HUES64 (cell line): ENCODE data around the gene SLC17A4.
"Not testable (repeated sequence)": the region's sequence is repeated elsewhere in the genome, so short reads cannot be mapped to it uniquely, and the experiment has no call there.

ENCODE experiments used
- H3K27ac ChIP-seq: 2 replicates; pipeline ENCODE4 v1.7.0; 2013; ENCODE audit warnings: low read depth, low read length, inconsistent platforms
- H3K27me3 ChIP-seq: 2 replicates; pipeline ENCODE4 v1.6.1; 2013; ENCODE audit warnings: mild to moderate bottlenecking, low read length; ENCODE audit not compliant: insufficient read depth
- H3K36me3 ChIP-seq: 2 replicates; pipeline ENCODE4 v1.6.1; 2013; ENCODE audit warnings: mild to moderate bottlenecking, low read length; ENCODE audit not compliant: insufficient read depth
- H3K4me1 ChIP-seq: 2 replicates; pipeline ENCODE4 v1.6.1; 2013; ENCODE audit warnings: mild to moderate bottlenecking, low read length, moderate library complexity; ENCODE audit not compliant: insufficient read depth
- H3K4me3 ChIP-seq: 2 replicates; pipeline ENCODE4 v1.5.1; 2013; ENCODE audit warnings: mild to moderate bottlenecking, low read length, moderate library complexity
- H3K9ac ChIP-seq: 2 replicates; pipeline ENCODE4 v1.6.1; 2013; ENCODE audit warnings: mild to moderate bottlenecking, low read depth, low read length
- H3K9me3 ChIP-seq: 2 replicates; pipeline ENCODE4 v1.6.1; 2013; ENCODE audit warnings: low read depth, low read length; ENCODE audit not compliant: insufficient read depth
- WGBS: fragments of 150-250, 120-280 bp; methylation state at CpG from one replicate; pipeline ENCODE4 v1.1.7; 2013; ENCODE audit warnings: missing lambda C conversion rate; 5-methylcytosine and 5-hydroxymethylcytosine counted together

Gene SLC17A4

GRCh38 chr6:25730907-25731306, 23.6 kb upstream of the SLC17A4 start:
- Histone ChIP-seq H3K9ac (no peak overlapping the region), H3K27ac (no peak overlapping the region), H3K36me3 (no peaks in the 10 kb centered on the region), H3K4me1 (no peaks in the 10 kb centered on the region), H3K4me3 (no peak overlapping the region), H3K27me3 (no peaks in the 10 kb centered on the region), H3K9me3 (no peaks in the 10 kb centered on the region)
- WGBS, result 94% methylated on average over 3 of the region's 3 CpGs

GRCh38 chr6:25731721-25732120, 22.8 kb upstream of the SLC17A4 start:
- no peak overlapping the region for H3K9ac ChIP-seq
- H3K36me3 ChIP-seq, result no peaks in the 10 kb centered on the region
- no peak overlapping the region for H3K4me3 ChIP-seq
- no peaks in the 10 kb centered on the region for H3K27me3 ChIP-seq
- 96% methylated on average over 15 of the region's 15 CpGs for WGBS
- no peaks in the 10 kb centered on the region for H3K4me1 ChIP-seq
- H3K9me3 ChIP-seq, result peaks cover 3% of the 10 kb centered on the region
- no peak overlapping the region for H3K27ac ChIP-seq

DNA sequence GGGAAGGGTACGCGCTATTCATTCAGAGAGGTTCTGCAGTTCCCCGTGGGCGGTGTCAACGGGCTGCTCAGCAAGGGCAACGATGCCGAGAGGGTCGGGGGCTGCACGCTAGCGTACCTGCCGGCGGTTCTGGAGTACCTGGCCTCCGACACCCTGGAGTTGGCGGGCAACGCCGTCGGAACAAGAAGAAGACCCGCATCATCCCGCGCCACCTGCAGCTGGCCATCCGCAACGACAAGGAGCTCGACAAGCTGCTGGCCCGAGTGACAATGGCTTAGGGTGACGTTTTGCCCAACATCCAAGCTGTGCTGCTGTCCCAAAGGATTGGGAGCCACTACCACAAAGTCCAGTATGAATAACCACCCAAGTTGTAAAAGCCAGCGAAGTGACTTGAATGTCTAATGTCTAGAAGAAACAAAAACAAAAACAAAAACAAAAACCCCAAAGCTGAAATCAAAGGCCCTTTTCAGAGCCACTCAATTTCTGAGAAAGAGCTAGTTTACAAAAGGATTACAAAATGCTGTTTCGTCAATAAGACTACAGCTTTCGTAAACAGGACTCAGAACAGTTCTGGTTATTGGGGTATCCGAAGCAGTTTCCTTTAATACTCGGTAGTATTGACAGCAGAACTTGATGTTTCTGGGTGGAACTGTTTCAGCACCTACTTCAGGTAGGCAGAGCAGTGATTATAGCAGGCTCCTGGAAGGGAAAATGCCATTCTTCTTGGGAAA, 21.9 kb upstream of the SLC17A4 start:
- Histone ChIP-seq H3K9ac (no peak overlapping the region), H3K4me1 (no peaks in the 10 kb centered on the region), H3K9me3 (peaks cover 12% of the 10 kb centered on the region), H3K27ac (no peak overlapping the region), H3K27me3 (no peaks in the 10 kb centered on the region), H3K36me3 (no peaks in the 10 kb centered on the region), H3K4me3 (no peak overlapping the region)
- 93% methylated on average over 30 of the region's 30 CpGs for WGBS

DNA sequence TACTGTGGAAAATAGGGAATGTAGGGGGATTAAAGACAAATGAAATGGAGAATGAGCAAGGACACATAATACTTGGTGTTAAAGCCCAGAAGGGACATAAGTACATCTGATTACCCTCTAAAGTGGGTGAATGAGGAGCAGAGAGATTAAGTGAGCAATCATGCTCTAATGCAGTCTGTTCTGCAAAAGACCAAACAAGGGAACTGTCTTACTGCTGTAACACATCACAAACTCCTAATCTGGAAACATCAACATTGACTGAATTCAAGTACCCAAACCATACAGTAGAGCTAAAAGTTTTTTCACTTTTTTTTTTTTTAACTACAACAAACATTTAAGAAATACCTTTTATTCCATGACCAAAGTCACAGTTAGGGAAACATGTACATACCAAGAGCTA, 19.3 kb upstream of the SLC17A4 start:
- Histone ChIP-seq H3K27ac (no peak overlapping the region), H3K27me3 (no peaks in the 10 kb centered on the region), H3K9ac (no peak overlapping the region), H3K36me3 (no peaks in the 10 kb centered on the region), H3K4me1 (no peaks in the 10 kb centered on the region), H3K9me3 (peaks cover 15% of the 10 kb centered on the region), H3K4me3 (no peak overlapping the region)

- Histone ChIP-seq H3K4me1 (no peaks in the 10 kb centered on the region), H3K27me3 (no peaks in the 10 kb centered on the region), H3K9me3 (no peaks in the 10 kb centered on the region), H3K4me3 (no peak overlapping the region), H3K27ac (no peak overlapping the region), H3K36me3 (no peaks in the 10 kb centered on the region), H3K9ac (no peak overlapping the region)
Observed at GRCh38 chr6:25743868-25744267, 10.7 kb upstream of the SLC17A4 start.

DNA sequence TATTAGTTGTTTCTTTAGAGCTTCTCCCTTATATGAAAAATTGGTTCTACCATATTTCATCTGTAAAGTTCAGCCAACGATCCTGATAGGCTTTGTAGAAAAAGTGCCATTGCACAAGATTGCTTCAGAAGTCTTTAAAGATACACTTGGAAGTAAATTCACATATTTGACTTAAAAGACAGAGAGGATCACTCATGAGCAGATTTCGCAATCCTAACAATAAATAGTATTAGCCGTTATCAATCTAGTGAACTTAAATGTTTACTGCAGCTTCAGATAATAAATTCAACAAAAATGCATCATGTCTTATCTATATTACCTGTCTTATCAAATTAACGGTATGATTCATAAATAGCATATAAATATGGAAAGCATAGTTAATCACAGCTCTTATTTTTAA, 8.7 kb upstream of the SLC17A4 start:
- H3K36me3 ChIP-seq, result no peaks in the 10 kb centered on the region
- H3K27ac ChIP-seq, result no peak overlapping the region
- 94% methylated on average over 3 of the region's 4 CpGs for WGBS
- H3K4me3 ChIP-seq, result no peak overlapping the region
- no peaks in the 10 kb centered on the region for H3K9me3 ChIP-seq
- H3K9ac ChIP-seq, result no peak overlapping the region
- H3K27me3 ChIP-seq, result no peaks in the 10 kb centered on the region
- no peaks in the 10 kb centered on the region for H3K4me1 ChIP-seq

DNA sequence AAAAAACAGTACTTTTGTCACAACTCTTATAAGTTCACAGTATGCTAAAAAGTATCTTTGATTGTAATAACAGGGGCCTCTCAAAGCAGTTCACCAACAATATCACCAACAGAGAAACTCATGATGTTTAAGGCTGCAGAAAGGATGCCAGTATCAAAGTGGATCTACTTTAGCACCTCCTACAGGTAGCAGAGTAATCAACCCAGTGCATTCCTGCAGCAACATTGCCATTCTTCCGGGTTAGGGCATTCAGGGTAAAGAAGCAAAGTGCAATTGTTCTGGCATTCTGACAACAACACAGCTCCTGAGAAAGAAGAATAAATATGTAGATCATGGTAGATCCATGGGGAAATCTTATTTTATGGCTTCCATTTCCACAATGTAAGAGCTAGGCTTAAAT, 7.6 kb upstream of the SLC17A4 start:
- Histone ChIP-seq H3K27ac (no peak overlapping the region), H3K27me3 (no peaks in the 10 kb centered on the region), H3K9me3 (no peaks in the 10 kb centered on the region), H3K4me1 (no peaks in the 10 kb centered on the region), H3K36me3 (no peaks in the 10 kb centered on the region), H3K9ac (no peak overlapping the region), H3K4me3 (no peak overlapping the region)
- 94% methylated on average over 1 of the region's 1 CpG for WGBS

- no peaks in the 10 kb centered on the region for H3K36me3 ChIP-seq
- H3K9me3 ChIP-seq, result no peaks in the 10 kb centered on the region
- 89% methylated on average over 2 of the region's 2 CpGs for WGBS
- H3K27ac ChIP-seq, result no peak overlapping the region
- no peaks in the 10 kb centered on the region for H3K27me3 ChIP-seq
- H3K4me1 ChIP-seq, result no peaks in the 10 kb centered on the region
- no peak overlapping the region for H3K9ac ChIP-seq
- no peak overlapping the region for H3K4me3 ChIP-seq
Observed at GRCh38 chr6:25747477-25747876, 7.1 kb upstream of the SLC17A4 start.

DNA sequence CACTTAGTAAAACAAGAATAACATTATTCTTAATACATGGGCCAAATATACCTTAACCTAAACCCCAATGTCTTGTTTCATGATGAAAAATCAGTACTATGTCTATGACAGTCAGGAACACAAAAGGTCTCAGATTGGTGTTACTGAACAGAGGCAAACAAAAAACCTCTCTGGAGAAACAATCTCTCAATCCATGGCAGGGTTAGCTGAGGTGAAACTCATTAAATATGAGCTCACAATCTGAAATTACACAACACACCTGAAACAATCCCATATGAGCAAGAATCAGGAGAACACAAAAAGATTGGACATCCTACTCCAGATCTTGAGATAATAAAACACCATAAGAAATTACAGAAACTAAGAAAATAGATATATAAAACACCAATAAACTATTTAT, 6.5 kb upstream of the SLC17A4 start:
- H3K9ac ChIP-seq, result no peak overlapping the region
- H3K4me1 ChIP-seq, result no peaks in the 10 kb centered on the region
- no peak overlapping the region for H3K27ac ChIP-seq
- no peaks in the 10 kb centered on the region for H3K9me3 ChIP-seq
- no peak overlapping the region for H3K4me3 ChIP-seq
- H3K27me3 ChIP-seq, result no peaks in the 10 kb centered on the region
- H3K36me3 ChIP-seq, result no peaks in the 10 kb centered on the region

DNA sequence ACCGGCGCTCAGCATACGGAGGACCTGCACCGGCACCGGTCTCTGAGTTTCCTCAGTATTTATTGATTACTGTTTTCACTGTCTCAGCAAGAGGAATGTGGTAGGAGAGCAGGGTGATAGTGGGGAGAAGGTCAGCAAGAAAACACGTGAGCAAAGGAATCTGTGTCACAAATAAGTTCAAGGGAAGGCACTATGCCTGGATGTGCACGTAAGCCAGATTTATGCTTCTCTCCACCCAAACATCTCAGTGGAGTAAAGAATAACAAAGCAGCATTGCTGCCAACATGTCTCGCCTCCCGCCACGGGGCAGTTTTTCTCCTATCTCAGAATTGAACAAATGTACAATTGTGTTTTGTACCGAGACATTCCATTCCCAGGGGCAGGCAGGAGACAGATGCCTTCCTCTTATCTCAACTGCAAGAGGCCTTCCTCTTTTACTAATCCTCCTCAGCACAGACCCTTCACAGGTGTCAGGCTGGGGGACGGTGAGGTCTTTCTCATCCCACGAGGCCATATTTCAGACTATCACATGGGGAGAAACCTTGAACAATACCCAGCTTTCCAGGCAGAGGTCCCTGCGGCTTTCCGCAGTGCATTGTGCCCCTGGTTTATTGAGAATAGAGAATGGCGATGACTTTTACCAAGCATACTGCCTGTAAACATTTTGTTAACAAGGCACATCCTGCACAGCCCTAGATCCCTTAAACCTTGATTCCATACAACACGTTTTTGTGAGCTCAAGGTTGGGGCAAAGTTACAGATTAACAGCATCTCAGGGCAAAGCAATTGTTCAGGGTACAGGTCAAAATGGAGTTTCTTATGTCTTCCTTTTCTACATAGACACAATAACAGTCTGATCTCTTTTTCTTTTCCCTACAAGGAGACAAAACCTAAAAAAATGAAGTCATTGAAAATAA, 5.7 kb upstream of the SLC17A4 start:
- WGBS, result 82% methylated on average over 16 of the region's 17 CpGs

DNA sequence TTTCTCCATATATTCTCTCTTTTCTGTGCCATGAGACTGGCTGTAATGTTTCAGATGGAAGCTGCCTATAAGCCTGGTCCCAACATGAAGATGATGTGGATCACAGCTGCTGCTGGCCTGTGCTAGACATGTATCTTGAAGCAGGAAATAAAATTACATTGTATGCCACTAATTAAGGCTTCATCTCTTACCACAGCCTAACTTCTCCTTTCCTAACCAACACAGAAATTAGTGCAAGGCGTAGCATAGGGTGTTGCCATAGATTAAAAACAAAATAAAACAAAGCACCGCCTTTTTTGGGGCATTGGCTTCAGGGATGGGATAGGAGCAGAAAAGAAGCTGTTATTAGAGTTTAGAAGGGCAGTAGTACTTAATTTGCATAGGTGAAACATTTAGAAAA, 4.7 kb upstream of the SLC17A4 start:
- H3K9me3 ChIP-seq, result no peaks in the 10 kb centered on the region
- no peaks in the 10 kb centered on the region for H3K4me1 ChIP-seq
- no peak overlapping the region for H3K9ac ChIP-seq
- H3K4me3 ChIP-seq, result no peak overlapping the region
- WGBS, result 87% methylated on average over 2 of the region's 2 CpGs
- no peak overlapping the region for H3K27ac ChIP-seq
- H3K27me3 ChIP-seq, result no peaks in the 10 kb centered on the region
- H3K36me3 ChIP-seq, result no peaks in the 10 kb centered on the region

More for the DNA sequence above, 5.7 kb upstream of the SLC17A4 start:
- not testable (repeated sequence) for H3K27ac ChIP-seq, H3K27me3 ChIP-seq, H3K9me3 ChIP-seq, H3K36me3 ChIP-seq, H3K9ac ChIP-seq, H3K4me3 ChIP-seq, H3K4me1 ChIP-seq
